ENCODE measurements around the gene PHPT1. TPM values are rescaled to one million over a fixed set of nuclear protein-coding genes. Genes with fewer than 3 reads are reported as not detected.

PHPT1 gene
- total and polyA plus RNA-seq, 2 of the 13 experiments (the other 11 are each of a cell fraction or from before 2014, with no cell fraction given) = 189 to 192 TPM

DNA sequence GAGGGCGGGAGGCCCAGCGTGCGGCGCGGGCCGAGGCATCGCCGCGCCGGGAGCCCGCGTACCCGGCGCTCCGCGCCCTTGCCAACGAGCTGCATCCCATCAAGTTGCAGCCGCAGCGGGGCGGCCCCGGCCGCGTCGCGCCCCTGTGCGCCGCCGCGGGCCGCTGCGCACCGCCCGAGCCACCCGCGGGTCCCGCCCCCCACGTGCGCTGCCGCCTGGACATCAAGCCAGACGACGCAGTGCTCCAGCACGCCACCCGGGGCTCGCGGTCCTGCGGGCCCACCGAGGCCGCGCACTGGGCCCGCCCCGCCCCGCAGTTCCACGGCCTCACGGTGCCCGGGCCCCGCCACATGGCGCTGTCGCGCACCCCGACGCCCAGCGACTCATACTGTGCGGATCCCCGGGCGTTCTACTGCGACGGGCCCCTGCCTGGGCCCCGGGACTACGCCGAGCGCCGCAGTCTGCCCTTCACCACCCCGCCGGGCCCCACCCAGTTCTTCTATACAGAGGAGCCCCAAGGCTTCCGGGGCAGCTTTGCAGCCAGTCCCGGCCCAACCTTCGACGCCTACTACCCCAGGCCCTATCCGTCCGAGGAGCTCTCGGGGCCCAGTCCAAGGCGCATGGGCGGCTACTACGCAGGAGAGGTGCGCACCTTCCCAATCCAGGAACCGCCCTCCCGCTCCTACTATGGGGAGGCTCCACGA, 4.3 kb upstream of the PHPT1 start:
- FAIRE-seq = no peak
- Histone ChIP-seq H4K20me1 (ENCODE audit: insufficient read depth, low read length) (peaks cover 3% of the 10 kb centered on the region; the same call in 1 of the 2 replicates), H3K79me2 (ENCODE audit: insufficient read depth, low read length) (peaks cover 8% of the 10 kb centered on the region), H3K27ac (ENCODE audit: extremely low read length, insufficient read depth, low read length) (no peak overlapping the region), H3K36me3 (replicated peaks in 1 of 2; ENCODE audit: control insufficient read depth in 1 of 2, insufficient read depth in 2 of 2, low read length in 2 of 2) (peaks cover under 1 to 2% of the 10 kb centered on the region in 2 experiments; a peak in 2 of 5 replicates), H3K4me2 (ENCODE audit: low read depth, low read length) (no peak overlapping the region), H3K4me1 (ENCODE audit: insufficient read depth, low read length) (peaks cover 36% of the 10 kb centered on the region), H3K27me3 (ENCODE audit: control insufficient read depth in 1 of 2, insufficient read depth in 2 of 2, low read length in 2 of 2) (no peaks in the 10 kb centered on the region; a peak in 1 of 5 replicates), H3K4me3 (replicated peaks in 1 of 3; ENCODE audit: insufficient read depth in 1 of 3, low read depth in 2 of 3, low read length in 3 of 3) (no peak overlapping the region), H3K9ac (ENCODE audit: insufficient read depth, low read depth, low read length) (no peak overlapping the region), H2AFZ (ENCODE audit: low read length) (no peak overlapping the region), H3K9me3 (ENCODE audit: low read length) (no peaks in the 10 kb centered on the region)
- intact Hi-C loops (cut with micrococcal nuclease; ENCODE audit: unreplicated experiment) (loop anchor here (5.0 kb wide), 2 partner anchors 37 to 58 kb away; no protein-coding TSS in a partner anchor), in situ Hi-C loops (cut with HindIII; ENCODE audit: extremely low pct_ligation_motif_present, low pct_unique_long_range_greater_than_20kb) (loop anchor here (10.0 kb wide), 1 partner anchor 190 kb away; the partner anchor contains the start of gene FUT7)
- ChIA-PET POLR2A (no interaction called here), CTCF (ENCODE audit: low intra/inter-chr PET ratio, low total read pairs) (no interaction called here)
- BruUV-seq (replicated peaks) = no TSS peak
- no peak for ATAC-seq
- WGBS (ENCODE audit: low lambda C conversion rate) = 96% methylated on average over 88 of the region's 88 CpGs
- no peak for DNase-seq (ENCODE audit: low spot score)
- no peak for TF ChIP-seq RAD51 (IDR thresholded peaks at IDR 0.05; ENCODE audit: borderline replicate concordance)
- no peak for TF ChIP-seq ZNF232 (CRISPR knock-in tag; IDR thresholded peaks at IDR 0.05; ENCODE audit: borderline replicate concordance)
- no peak for TF ChIP-seq TGIF2 (CRISPR knock-in tag; IDR thresholded peaks at IDR 0.05)
- no peak for TF ChIP-seq ARNT2 (CRISPR knock-in tag; IDR thresholded peaks at IDR 0.05; ENCODE audit: low read depth)

DNA sequence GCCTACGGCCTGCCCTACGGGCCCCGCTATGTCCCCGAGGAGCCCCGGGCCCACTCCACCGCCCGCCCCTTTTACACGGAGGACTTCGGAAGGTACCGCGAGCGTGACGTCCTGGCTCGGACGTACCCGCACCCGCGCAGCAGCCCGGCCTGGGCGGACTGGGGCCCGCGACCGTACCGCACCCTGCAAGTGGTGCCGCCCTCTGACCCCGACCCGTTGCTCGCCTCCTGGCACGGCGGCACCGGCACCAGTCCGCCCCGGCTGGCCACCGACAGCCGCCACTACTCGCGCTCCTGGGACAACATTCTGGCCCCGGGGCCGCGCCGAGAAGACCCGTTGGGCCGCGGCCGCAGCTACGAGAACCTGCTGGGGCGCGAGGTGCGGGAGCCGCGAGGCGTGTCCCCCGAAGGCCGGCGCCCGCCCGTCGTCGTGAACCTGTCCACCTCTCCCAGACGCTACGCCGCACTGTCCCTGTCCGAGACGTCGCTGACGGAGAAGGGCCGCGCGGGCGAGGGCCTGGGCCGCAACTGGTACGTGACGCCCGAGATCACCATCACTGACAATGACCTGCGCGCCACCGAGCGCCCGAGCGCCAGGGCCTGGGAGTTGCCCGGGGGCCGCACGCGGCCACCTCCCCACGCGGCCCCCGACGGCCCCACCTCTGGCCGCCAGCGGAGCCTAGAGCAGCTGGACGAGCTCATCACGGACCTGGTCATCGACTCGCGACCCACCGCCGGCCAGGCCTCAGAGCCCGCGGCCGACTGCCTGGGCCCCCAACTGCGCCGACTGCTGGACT, 3.5 kb upstream of the PHPT1 start:
- Histone ChIP-seq H3K4me3 (replicated peaks in 1 of 3; ENCODE audit: insufficient read depth in 1 of 3, low read depth in 2 of 3, low read length in 3 of 3) (no peak overlapping the region), H3K9me3 (ENCODE audit: low read length) (no peaks in the 10 kb centered on the region), H3K27me3 (ENCODE audit: control insufficient read depth in 1 of 2, insufficient read depth in 2 of 2, low read length in 2 of 2) (no peaks in the 10 kb centered on the region; a peak in 1 of 5 replicates), H4K20me1 (ENCODE audit: insufficient read depth, low read length) (peaks cover 9% of the 10 kb centered on the region; the same call in 1 of the 2 replicates), H3K79me2 (ENCODE audit: insufficient read depth, low read length) (peaks cover 15% of the 10 kb centered on the region), H2AFZ (ENCODE audit: low read length) (no peak overlapping the region), H3K36me3 (replicated peaks in 1 of 2; ENCODE audit: control insufficient read depth in 1 of 2, insufficient read depth in 2 of 2, low read length in 2 of 2) (peaks cover 3 to 10% of the 10 kb centered on the region in 2 experiments), H3K27ac (ENCODE audit: extremely low read length, insufficient read depth, low read length) (no peak overlapping the region), H3K4me1 (ENCODE audit: insufficient read depth, low read length) (peaks cover 36% of the 10 kb centered on the region), H3K9ac (ENCODE audit: insufficient read depth, low read depth, low read length) (no peak overlapping the region), H3K4me2 (ENCODE audit: low read depth, low read length) (no peak overlapping the region)
- in situ Hi-C loops (cut with HindIII; ENCODE audit: extremely low pct_ligation_motif_present, low pct_unique_long_range_greater_than_20kb) (loop anchor here (10.0 kb wide), 1 partner anchor 189 kb away; the partner anchor contains the start of gene FUT7), intact Hi-C loops (cut with micrococcal nuclease; ENCODE audit: unreplicated experiment) (loop anchor here (5.0 kb wide), 2 partner anchors 37 to 58 kb away; no protein-coding TSS in a partner anchor)
- WGBS (ENCODE audit: low lambda C conversion rate) = 98% methylated on average over 102 of the region's 102 CpGs
- POLR2A ChIA-PET = no interaction called here
- DNase-seq (ENCODE audit: low spot score) = no peak
- CTCF ChIA-PET (ENCODE audit: low intra/inter-chr PET ratio, low total read pairs) = no interaction called here
- no TSS peak for BruUV-seq (replicated peaks)
- FAIRE-seq = no peak
- no peak for ATAC-seq
- TF ChIP-seq ZC3H13 (CRISPR knock-in tag; IDR thresholded peaks at IDR 0.05) (peak; percentile 68), ZNF326 (CRISPR knock-in tag; IDR thresholded peaks at IDR 0.05; ENCODE audit: borderline replicate concordance) (0 out of 2 replicates have a peak, but pooled peaks have one; percentile 43), HCFC1 (IDR thresholded peaks at IDR 0.05; ENCODE audit: low read depth, low read length) (no peak), HOXA3 (CRISPR knock-in tag; IDR thresholded peaks at IDR 0.05) (peak; percentile 32; the same call in 1 of the 2 replicates), PRPF4 (IDR thresholded peaks at IDR 0.05; ENCODE audit: low read depth, low read length, poor library complexity, severe bottlenecking) (no peak), AGO2 (optimal IDR thresholded peaks at IDR 0.05; ENCODE audit: low read depth, low read length) (peak; percentile 69), AKAP8 (CRISPR knock-in tag; IDR thresholded peaks at IDR 0.05) (peak; percentile 94), RBFOX2 (IDR thresholded peaks at IDR 0.05; ENCODE audit: low read depth, low read length) (peak; percentile 68), ZBTB38 (CRISPR knock-in tag; IDR thresholded peaks at IDR 0.05) (peak; percentile 85), AGO1 (IDR thresholded peaks at IDR 0.05; ENCODE audit: low read depth, low read length, poor library complexity, severe bottlenecking) (peak; percentile 88)
- TF ChIP-seq, protein P1, sequence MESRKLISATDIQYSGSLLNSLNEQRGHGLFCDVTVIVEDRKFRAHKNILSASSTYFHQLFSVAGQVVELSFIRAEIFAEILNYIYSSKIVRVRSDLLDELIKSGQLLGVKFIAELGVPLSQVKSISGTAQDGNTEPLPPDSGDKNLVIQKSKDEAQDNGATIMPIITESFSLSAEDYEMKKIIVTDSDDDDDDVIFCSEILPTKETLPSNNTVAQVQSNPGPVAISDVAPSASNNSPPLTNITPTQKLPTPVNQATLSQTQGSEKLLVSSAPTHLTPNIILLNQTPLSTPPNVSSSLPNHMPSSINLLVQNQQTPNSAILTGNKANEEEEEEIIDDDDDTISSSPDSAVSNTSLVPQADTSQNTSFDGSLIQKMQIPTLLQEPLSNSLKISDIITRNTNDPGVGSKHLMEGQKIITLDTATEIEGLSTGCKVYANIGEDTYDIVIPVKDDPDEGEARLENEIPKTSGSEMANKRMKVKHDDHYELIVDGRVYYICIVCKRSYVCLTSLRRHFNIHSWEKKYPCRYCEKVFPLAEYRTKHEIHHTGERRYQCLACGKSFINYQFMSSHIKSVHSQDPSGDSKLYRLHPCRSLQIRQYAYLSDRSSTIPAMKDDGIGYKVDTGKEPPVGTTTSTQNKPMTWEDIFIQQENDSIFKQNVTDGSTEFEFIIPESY (CRISPR knock-in tag; IDR thresholded peaks at IDR 0.05) = peak; percentile 48; the same call in 1 of the 2 replicates

All from HepG2 (cell line).